Measurements from ENCODE around the gene ARHGAP20.

DNA sequence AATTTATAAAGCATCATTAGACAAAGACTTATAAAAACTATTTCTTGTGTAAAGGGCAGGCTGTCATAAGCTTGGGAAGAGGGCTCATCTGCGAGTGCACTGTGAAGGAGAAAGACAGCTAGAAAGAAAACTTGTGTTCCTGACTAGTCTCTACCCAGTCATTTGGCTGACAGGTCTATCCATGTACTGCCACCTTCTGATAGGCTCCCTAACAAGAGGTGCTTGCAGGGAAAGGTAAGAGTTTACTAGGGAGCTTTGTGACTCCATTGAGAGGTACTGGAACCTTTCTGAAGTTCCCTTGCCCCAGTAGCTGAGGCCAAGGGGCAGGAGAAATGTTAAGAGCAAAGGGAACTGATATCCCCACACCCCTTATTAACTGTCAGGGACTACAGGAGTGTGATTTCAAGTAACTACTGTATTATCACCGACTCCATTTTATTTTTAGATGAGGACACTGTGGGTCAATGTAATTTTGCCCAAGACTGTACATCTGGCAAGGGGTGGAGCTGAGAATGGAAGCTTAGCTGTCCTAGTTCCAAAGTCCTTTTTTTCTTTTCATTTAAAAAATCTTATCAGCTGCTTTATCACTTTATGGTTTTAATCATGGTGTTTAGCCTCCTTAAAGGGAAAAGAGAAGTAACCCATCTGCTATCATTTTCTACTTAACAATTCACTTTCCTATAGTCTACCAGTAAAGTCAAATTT lies 129.4 kb downstream of the ARHGAP20 start:
- TF ChIP-seq POLR2A (IDR thresholded peaks at IDR 0.05; ENCODE audit: low read depth): no peak
- TF ChIP-seq, protein P1, sequence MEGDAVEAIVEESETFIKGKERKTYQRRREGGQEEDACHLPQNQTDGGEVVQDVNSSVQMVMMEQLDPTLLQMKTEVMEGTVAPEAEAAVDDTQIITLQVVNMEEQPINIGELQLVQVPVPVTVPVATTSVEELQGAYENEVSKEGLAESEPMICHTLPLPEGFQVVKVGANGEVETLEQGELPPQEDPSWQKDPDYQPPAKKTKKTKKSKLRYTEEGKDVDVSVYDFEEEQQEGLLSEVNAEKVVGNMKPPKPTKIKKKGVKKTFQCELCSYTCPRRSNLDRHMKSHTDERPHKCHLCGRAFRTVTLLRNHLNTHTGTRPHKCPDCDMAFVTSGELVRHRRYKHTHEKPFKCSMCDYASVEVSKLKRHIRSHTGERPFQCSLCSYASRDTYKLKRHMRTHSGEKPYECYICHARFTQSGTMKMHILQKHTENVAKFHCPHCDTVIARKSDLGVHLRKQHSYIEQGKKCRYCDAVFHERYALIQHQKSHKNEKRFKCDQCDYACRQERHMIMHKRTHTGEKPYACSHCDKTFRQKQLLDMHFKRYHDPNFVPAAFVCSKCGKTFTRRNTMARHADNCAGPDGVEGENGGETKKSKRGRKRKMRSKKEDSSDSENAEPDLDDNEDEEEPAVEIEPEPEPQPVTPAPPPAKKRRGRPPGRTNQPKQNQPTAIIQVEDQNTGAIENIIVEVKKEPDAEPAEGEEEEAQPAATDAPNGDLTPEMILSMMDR (IDR thresholded peaks at IDR 0.05): no peak

Data from esophagus muscularis mucosa (tissue), 3 donors.